Mucosa of stomach (tissue), 1 donor: Measurements from ENCODE around the gene CORIN.
"Not testable (repeated sequence)": the region's sequence is repeated elsewhere in the genome, so short reads cannot be mapped to it uniquely, and the experiment has no call there.

Experiments
- H3K27me3 ChIP-seq: one replicate; pipeline ENCODE4 v1.7.0; 2013; ENCODE audit warnings: mild to moderate bottlenecking, low read length; ENCODE audit not compliant: control insufficient read depth, insufficient read depth
- H3K36me3 ChIP-seq: one replicate; pipeline ENCODE4 v1.7.0; 2013; ENCODE audit warnings: low read length; ENCODE audit not compliant: control insufficient read depth, insufficient read depth
- H3K4me1 ChIP-seq: one replicate; pipeline ENCODE4 v1.7.0; 2013; ENCODE audit warnings: mild to moderate bottlenecking, low read length; ENCODE audit not compliant: control insufficient read depth, insufficient read depth
- H3K4me3 ChIP-seq: one replicate; pipeline ENCODE4 v1.7.0; 2013; ENCODE audit warnings: low read length
- H3K9ac ChIP-seq: one replicate; pipeline ENCODE4 v1.7.0; 2013; ENCODE audit warnings: mild to moderate bottlenecking, low read length, moderate library complexity
- H3K9me3 ChIP-seq: one replicate; pipeline ENCODE4 v1.7.0; 2013; ENCODE audit warnings: mild to moderate bottlenecking, low read length, moderate library complexity; ENCODE audit not compliant: control insufficient read depth
- donor health status: Pancreatic carcinoma.

CORIN gene

DNA sequence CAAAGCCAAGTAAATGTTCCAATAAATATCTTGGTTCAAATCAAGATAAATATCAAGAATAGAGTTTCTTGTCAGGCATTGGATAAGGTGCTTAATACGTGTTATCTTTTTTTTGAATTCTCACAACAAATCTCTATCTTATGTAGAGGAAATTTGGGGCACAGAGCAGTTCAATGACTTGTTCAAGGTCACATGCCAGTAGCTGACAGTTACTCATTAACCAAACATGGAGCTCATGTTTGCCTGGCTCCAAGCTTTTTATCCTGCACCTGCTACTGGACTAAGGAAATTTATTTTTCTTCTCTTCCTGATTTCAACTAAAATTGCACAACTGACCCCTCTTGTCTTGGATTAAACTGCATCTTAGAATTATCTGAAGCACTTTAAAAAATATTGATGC lies 276.5 kb downstream of the CORIN start:
- no peaks in the 10 kb centered on the region for H3K27me3 ChIP-seq
- H3K9me3 ChIP-seq, result no peaks in the 10 kb centered on the region
- no peak overlapping the region for H3K4me3 ChIP-seq
- no peaks in the 10 kb centered on the region for H3K4me1 ChIP-seq
- H3K9ac ChIP-seq, result no peak overlapping the region
- H3K36me3 ChIP-seq, result no peaks in the 10 kb centered on the region

DNA sequence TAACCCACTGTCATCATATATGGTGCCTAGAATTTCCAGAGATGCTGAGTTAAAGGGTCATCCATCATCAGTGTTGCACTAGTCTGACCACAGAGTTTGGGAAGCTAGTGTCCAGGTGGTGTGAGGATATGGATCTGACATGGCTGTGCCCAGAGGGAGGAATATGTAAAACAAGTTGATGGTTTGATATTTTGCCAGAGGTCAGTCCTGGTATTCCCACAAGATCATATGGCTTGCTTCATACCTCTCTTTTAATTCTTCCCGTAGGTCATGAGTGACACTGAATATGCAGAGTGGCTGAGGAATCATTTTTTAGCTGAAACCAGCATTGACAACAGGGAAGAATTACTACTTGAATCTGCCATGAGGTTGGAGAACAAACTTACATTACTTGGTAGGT lies 277.2 kb downstream of the CORIN start:
- Histone ChIP-seq H3K27me3 (no peaks in the 10 kb centered on the region), H3K4me3 (no peak overlapping the region)

DNA sequence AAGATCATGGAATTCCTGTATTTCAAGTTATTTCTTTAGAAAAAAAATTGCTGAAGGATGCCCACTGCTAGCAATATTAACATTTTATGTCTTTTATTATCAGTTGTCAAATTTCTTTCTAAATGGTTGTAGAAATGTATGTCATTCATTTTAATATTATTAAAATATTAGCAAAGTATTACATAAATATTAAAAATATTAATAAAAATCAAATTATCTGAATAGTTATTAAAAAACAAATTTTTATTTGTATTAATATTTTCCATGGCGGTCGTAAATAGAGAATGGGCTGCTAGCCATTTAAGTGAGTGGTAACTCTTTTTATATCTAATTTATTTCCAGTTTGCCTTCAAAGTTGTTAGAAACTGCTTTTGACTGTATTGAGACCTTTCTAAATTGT lies 280.6 kb downstream of the CORIN start:
- no peaks in the 10 kb centered on the region for H3K27me3 ChIP-seq
- no peaks in the 10 kb centered on the region for H3K4me1 ChIP-seq
- no peak overlapping the region for H3K4me3 ChIP-seq
- H3K36me3 ChIP-seq, result peaks cover 9% of the 10 kb centered on the region
- H3K9me3 ChIP-seq, result no peaks in the 10 kb centered on the region
- H3K9ac ChIP-seq, result no peak overlapping the region

More for the DNA sequence above, 277.2 kb downstream of the CORIN start:
- H3K36me3 ChIP-seq, result no peaks in the 10 kb centered on the region
- H3K4me1 ChIP-seq, result no peaks in the 10 kb centered on the region
- no peak overlapping the region for H3K9ac ChIP-seq
- H3K9me3 ChIP-seq, result no peaks in the 10 kb centered on the region

DNA sequence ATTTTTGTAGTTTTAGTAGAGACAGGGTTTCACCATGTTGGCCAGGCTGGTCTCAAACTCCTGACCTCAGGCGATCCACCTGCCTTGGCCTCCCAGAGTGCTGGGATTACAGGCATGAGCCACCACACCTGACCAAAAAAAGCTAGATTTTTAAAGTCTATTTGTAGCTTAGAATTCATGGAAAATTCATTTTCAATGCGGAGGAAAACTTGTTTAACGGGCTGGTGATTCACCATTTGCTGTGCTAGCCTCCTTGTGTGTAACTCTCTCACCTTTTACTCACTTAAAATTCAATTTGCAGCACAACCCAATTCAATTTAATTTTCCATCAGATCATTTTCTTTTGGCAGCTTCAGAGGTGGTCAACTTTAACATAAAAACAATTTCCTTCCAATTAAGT lies 281.9 kb downstream of the CORIN start:
- not testable (repeated sequence) for H3K36me3 ChIP-seq, H3K4me1 ChIP-seq, H3K9me3 ChIP-seq, H3K9ac ChIP-seq, H3K27me3 ChIP-seq, H3K4me3 ChIP-seq

DNA sequence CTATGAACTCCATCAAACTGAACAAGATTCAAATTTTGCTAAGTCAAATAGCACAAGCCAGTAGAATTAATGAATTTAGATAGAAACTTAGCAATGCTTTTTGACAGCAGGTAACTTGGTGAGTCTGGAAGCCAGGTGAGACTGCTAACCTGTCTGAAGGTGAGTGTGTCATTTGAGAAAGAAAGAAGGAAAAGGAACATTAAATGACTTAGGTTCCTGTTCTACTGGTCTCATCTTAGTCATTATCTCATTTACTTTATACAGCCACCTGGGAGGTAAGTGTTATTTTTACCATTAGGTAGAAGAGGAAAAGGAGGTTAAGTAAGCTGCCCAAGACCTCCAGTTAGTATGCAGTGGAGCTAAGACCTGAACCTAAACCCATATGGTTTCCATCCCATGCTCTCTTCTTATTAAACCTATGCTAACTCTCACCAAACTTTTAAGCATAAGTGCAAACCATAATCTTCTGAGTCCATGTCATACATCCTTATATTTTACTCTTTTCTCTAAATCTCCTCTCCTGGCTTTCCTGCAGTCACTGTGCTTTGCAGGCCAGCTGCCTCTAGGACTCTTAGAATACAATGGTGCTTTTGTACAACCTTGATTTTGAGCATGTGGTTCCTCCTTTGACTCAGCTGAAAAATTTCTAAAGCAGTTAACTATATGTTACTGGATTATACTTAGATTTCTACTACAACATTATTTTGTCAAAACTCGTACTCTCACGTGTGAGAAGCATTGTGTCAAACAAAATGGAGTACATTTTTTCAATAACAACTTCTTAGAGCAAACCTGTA lies 284.3 kb downstream of the CORIN start:
- Histone ChIP-seq H3K27me3 (no peaks in the 10 kb centered on the region), H3K9ac (no peak overlapping the region), H3K4me1 (no peaks in the 10 kb centered on the region), H3K4me3 (no peak overlapping the region), H3K9me3 (no peaks in the 10 kb centered on the region), H3K36me3 (peaks cover 9% of the 10 kb centered on the region)

DNA sequence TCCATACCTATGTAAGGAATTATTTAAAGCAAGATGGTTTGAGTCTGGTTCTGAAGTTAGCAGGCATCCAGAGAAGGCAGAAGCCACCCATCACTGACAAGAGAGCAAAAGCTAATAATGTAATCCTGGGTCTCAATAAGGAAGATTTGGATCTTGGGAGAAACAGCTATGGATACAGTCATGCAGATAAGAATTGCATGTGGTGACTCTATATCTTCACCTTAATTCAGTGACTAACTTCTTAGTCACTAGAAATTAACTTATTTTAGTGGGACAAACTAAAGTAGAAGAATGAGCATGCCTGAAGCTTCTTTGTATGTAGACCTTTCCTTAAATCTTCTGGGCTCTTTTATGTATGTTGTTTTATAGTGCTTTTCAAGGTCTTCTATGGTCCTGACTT lies 286.2 kb downstream of the CORIN start:
- Histone ChIP-seq H3K36me3 (peaks cover 9% of the 10 kb centered on the region), H3K9ac (no peak overlapping the region), H3K4me1 (no peaks in the 10 kb centered on the region), H3K4me3 (no peak overlapping the region), H3K27me3 (no peaks in the 10 kb centered on the region), H3K9me3 (no peaks in the 10 kb centered on the region)

DNA sequence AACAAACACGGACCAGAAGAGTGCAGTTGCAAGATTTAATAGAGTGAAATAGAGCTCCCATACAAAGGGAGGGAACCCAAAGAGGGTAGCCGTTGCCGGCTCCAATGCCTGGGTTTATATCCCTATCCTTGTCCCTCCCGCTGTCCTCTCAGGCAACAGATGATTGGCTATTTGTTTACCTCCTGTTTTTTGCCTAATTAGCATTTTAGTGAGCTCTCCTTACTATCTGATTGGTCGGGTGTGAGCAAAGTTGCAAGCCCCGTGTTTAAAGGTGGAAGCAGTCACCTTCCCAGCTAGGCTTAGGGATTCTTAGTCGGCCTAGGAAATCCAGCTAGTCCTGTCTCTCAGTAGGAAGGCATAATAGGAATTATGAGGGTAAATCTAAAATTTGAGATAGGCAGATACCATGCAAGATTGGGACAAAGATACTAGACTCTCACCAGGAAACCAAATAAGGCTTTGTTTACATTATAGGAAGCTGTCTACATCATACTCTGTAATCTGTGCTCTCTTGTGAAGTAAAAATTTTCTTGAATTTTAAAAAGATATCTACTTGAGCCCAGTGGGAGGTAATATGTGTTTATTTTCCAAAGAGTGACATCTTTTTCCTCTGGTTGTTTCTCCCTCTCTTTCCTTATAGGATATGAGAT lies 286.8 kb downstream of the CORIN start:
- H3K4me1 ChIP-seq, result no peaks in the 10 kb centered on the region
- no peaks in the 10 kb centered on the region for H3K27me3 ChIP-seq
- no peaks in the 10 kb centered on the region for H3K9me3 ChIP-seq
- H3K9ac ChIP-seq, result no peak overlapping the region
- H3K4me3 ChIP-seq, result no peak overlapping the region
- peaks cover 9% of the 10 kb centered on the region for H3K36me3 ChIP-seq

DNA sequence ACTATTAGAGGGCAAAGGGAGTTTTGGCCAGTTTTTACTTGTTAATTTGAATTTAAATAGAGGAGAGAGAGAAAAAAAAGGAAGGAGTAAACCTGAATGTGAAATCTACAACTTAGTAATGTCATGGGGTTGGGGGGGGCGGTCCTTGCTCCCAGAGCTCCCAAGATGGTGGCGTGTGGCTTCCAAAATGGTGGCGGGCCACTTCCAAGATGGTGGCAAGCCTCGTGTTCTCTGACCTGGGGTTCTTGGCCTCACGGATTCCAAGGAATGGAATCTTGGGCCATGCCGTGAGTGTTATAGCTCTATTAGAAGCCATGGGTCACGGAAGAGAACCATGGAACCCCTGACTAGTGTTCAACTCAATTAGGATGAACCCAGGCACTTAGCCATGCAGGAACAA lies 287.5 kb downstream of the CORIN start:
- not testable (repeated sequence) for H3K36me3 ChIP-seq, H3K9me3 ChIP-seq, H3K4me1 ChIP-seq, H3K9ac ChIP-seq, H3K27me3 ChIP-seq, H3K4me3 ChIP-seq
